IMR-90 (cell line): Measurements from ENCODE around the gene SURF4. TPM values are rescaled to one million over a fixed set of nuclear protein-coding genes. Genes with fewer than 3 reads are reported as not detected.

Source experiments
- ATAC-seq: fragments of 200-7000 bp; cut with Tn5 transposase; 2 replicates; pipeline ENCODE4 v1.9.1; 2020; ENCODE audit warnings: low read depth, mild to moderate bottlenecking, moderate library complexity
- BruUV-seq: library from RNA; stranded (reverse); fragments of 400-500 nt; replicated peaks from 2 replicates; lab custom pipeline; 2021; lab: Mats Ljungman, UMichigan
- CTCF ChIA-PET: fragments of 300-600 bp; formaldehyde crosslinking; extraction: SDS; loops from one replicate; lab custom pipeline; 2021; ENCODE audit warnings: antibody characterized with exemption; lab: Yijun Ruan, JAX
- POLR2A ChIA-PET: fragments of 300-600 bp; sonication (Branson Sonifier 250); formaldehyde crosslinking; loops from one replicate; lab custom pipeline; 2022; ENCODE audit warnings: antibody characterized with exemption; ENCODE audit not compliant: unreplicated experiment; lab: Charles Lee
- DNase-seq: peaks from one replicate; pipeline ENCODE4 v3.0.0; 2013
- H2AFZ ChIP-seq: replicated peaks from 2 replicates; pipeline ENCODE3; 2013; ENCODE audit warnings: low read length, mild to moderate bottlenecking; ENCODE audit not compliant: poor library complexity
- H2AK5ac ChIP-seq: 2 replicates; pipeline ENCODE4 v1.6.1; 2013; ENCODE audit warnings: low read depth, low read length, inconsistent platforms
- H2AK9ac ChIP-seq: replicated peaks from 2 replicates; pipeline ENCODE3; 2013; ENCODE audit warnings: mild to moderate bottlenecking, low read depth, low read length, moderate library complexity; ENCODE audit not compliant: poor library complexity
- H2BK120ac ChIP-seq: 2 replicates; pipeline ENCODE4 v1.6.1; 2013; ENCODE audit warnings: low read depth, low read length, inconsistent platforms
- H2BK15ac ChIP-seq: 3 replicates; pipeline ENCODE4 v1.6.1; 2013; ENCODE audit warnings: low read depth, low read length, inconsistent platforms
- H2BK20ac ChIP-seq: 2 replicates; pipeline ENCODE4 v1.6.1; 2013; ENCODE audit warnings: low read depth, mild to moderate bottlenecking, inconsistent platforms, low read length, moderate library complexity
- H2BK5ac ChIP-seq: 2 replicates; pipeline ENCODE4 v1.6.1; 2013; ENCODE audit warnings: mild to moderate bottlenecking, low read depth, low read length, inconsistent platforms; ENCODE audit not compliant: poor library complexity, severe bottlenecking
- H3K14ac ChIP-seq: replicated peaks from 2 replicates; pipeline ENCODE4 v1.6.1; 2013; ENCODE audit warnings: low read depth, low read length, inconsistent platforms
- H3K18ac ChIP-seq: 2 replicates; pipeline ENCODE4 v1.6.1; 2013; ENCODE audit warnings: low read depth, low read length, control low read depth
- H3K23ac ChIP-seq: 2 replicates; pipeline ENCODE4 v1.6.1; 2013; ENCODE audit warnings: low read depth, low read length, inconsistent platforms
- H3K27ac ChIP-seq: 2 replicates; pipeline ENCODE4 v1.5.1; 2013; ENCODE audit warnings: mild to moderate bottlenecking, control low read depth, low read length; ENCODE audit not compliant: insufficient read depth
- H3K27me3 ChIP-seq: 2 replicates; pipeline ENCODE4 v1.6.1; 2013; ENCODE audit warnings: low read length; ENCODE audit not compliant: control insufficient read depth, insufficient read depth
- H3K36me3 ChIP-seq: 2 replicates; pipeline ENCODE4 v1.6.1; 2013; ENCODE audit warnings: low read length, mixed read lengths; ENCODE audit not compliant: control insufficient read depth, insufficient read depth
- H3K4ac ChIP-seq: 2 replicates; pipeline ENCODE4 v1.6.1; 2013; ENCODE audit warnings: low read depth, low read length, inconsistent platforms
- H3K4me1 ChIP-seq: 2 replicates; pipeline ENCODE4 v1.6.1; 2013; ENCODE audit warnings: low read length, mixed read lengths; ENCODE audit not compliant: control insufficient read depth, insufficient read depth
- H3K4me2 ChIP-seq: 2 replicates; pipeline ENCODE4 v1.6.1; 2013; ENCODE audit warnings: low read depth, mild to moderate bottlenecking, control low read depth, low read length, moderate library complexity
- H3K4me3 ChIP-seq: 2 replicates; pipeline ENCODE4 v1.5.1; 2013; ENCODE audit warnings: low read depth, mild to moderate bottlenecking, control low read depth, low read length, moderate library complexity; ENCODE audit not compliant: insufficient read depth
- H3K56ac ChIP-seq: 2 replicates; pipeline ENCODE4 v1.6.1; 2013; ENCODE audit warnings: low read length, inconsistent platforms; ENCODE audit not compliant: insufficient read depth; ENCODE audit errors: extremely low read depth
- H3K79me1 ChIP-seq, 2 experiments: 2 replicates each; pipeline ENCODE4 v1.6.1; 2013; ENCODE audit warnings: low read length in 2 of 2, inconsistent platforms in 1 of 2, low read depth in 1 of 2
- H3K9ac ChIP-seq: 2 replicates; pipeline ENCODE4 v1.6.1; 2013; ENCODE audit warnings: low read depth, low read length, control low read depth
- H3K9me1 ChIP-seq: 2 replicates; pipeline ENCODE4 v1.6.1; 2013; ENCODE audit warnings: low read length, inconsistent platforms; ENCODE audit not compliant: insufficient read depth
- H3K9me3 ChIP-seq: 2 replicates; pipeline ENCODE4 v1.6.1; 2013; ENCODE audit warnings: low read length; ENCODE audit not compliant: control insufficient read depth, insufficient read depth
- H4K20me1 ChIP-seq: 2 replicates; pipeline ENCODE4 v1.6.1; 2013; ENCODE audit warnings: low read length, inconsistent platforms; ENCODE audit not compliant: insufficient read depth
- H4K5ac ChIP-seq: 2 replicates; pipeline ENCODE4 v1.6.1; 2013; ENCODE audit warnings: mild to moderate bottlenecking, low read depth, low read length, control low read depth
- H4K8ac ChIP-seq, 2 experiments: 2 replicates each; pipeline ENCODE4 v1.6.1; 2013; ENCODE audit warnings: low read depth in 2 of 2, low read length in 2 of 2, control low read depth in 1 of 2, inconsistent platforms in 1 of 2
- H4K91ac ChIP-seq: 2 replicates; pipeline ENCODE4 v1.6.1; 2013; ENCODE audit warnings: low read depth, low read length, inconsistent platforms; ENCODE audit not compliant: insufficient read depth
- BHLHE40 ChIP-seq: fragments of 150-350 bp; IDR thresholded peaks from 2 replicates; pipeline ENCODE4 v1.6.1; 2016; ENCODE audit warnings: mild to moderate bottlenecking, low read depth, low read length
- CEBPB ChIP-seq: IDR thresholded peaks from 2 replicates; pipeline ENCODE4 v1.6.1; 2012; ENCODE audit warnings: low read depth, low read length, improper control_type of control experiment
- CHD1 ChIP-seq: IDR thresholded peaks from 2 replicates; pipeline ENCODE4 v1.6.1; 2012; ENCODE audit warnings: low read depth, low read length, improper control_type of control experiment
- FOS ChIP-seq: fragments of 150-350 bp; IDR thresholded peaks from 2 replicates; pipeline ENCODE4 v1.6.1; 2016; ENCODE audit warnings: low read depth, low read length
- MAFK ChIP-seq: IDR thresholded peaks from 2 replicates; pipeline ENCODE4 v1.6.1; 2012; ENCODE audit warnings: low read depth, low read length, improper control_type of control experiment
- MAZ ChIP-seq: IDR thresholded peaks from 2 replicates; pipeline ENCODE4 v1.6.1; 2012; ENCODE audit warnings: low read depth, mild to moderate bottlenecking, low read length, improper control_type of control experiment, moderate library complexity, borderline replicate concordance
- MXI1 ChIP-seq: IDR thresholded peaks from 2 replicates; pipeline ENCODE4 v1.6.1; 2012; ENCODE audit warnings: low read depth, mild to moderate bottlenecking, low read length, moderate library complexity, borderline replicate concordance
- NFE2L2 ChIP-seq: fragments of 150-350 bp; IDR thresholded peaks from 2 replicates; pipeline ENCODE4 v1.6.1; 2016; ENCODE audit warnings: low read depth, mild to moderate bottlenecking, low read length
- POLR2A ChIP-seq: IDR thresholded peaks from 2 replicates; pipeline ENCODE4 v1.6.1; 2012; ENCODE audit warnings: mild to moderate bottlenecking, low read depth, low read length
- RAD21 ChIP-seq: IDR thresholded peaks from 2 replicates; pipeline ENCODE4 v1.6.1; 2012; ENCODE audit warnings: low read length, improper control_type of control experiment
- RCOR1 ChIP-seq: IDR thresholded peaks from 2 replicates; pipeline ENCODE4 v1.6.1; 2012; ENCODE audit warnings: mild to moderate bottlenecking, low read length, improper control_type of control experiment; ENCODE audit not compliant: insufficient replicate concordance
- RFX5 ChIP-seq: IDR thresholded peaks from 2 replicates; pipeline ENCODE4 v1.8.0; 2012; ENCODE audit warnings: low read depth, mild to moderate bottlenecking, low read length, moderate library complexity
- SMC3 ChIP-seq: fragments of 150-350 bp; IDR thresholded peaks from 2 replicates; pipeline ENCODE4 v1.6.1; 2016; ENCODE audit warnings: low read depth, mild to moderate bottlenecking, antibody characterized with exemption, low read length, moderate library complexity
- WGBS, 2 experiments: methylation state at CpG; one replicate each; pipeline versions ENCODE4 v1.1.5 to v1.1.7; 2013; ENCODE audit warnings: missing lambda C conversion rate in 2 of 2; ENCODE audit not compliant: insufficient read length in 1 of 2; ENCODE audit errors: extremely low coverage in 2 of 2; 5-methylcytosine and 5-hydroxymethylcytosine counted together
- dilution Hi-C: fragments of 300-500 bp; cut with HindIII; formaldehyde crosslinking; loops from one replicate; pipeline ENCODE4 v1.14.3; 2018; ENCODE audit warnings: low sequenced_read_pairs; ENCODE audit not compliant: unreplicated experiment
- in situ Hi-C: fragments of 300-500 bp; cut with MboI; formaldehyde crosslinking; loops from 3 replicates; pipeline ENCODE4 v1.14.3; 2019; ENCODE audit warnings: low sequenced_read_pairs, inconsistent platforms, mixed read lengths
- intact Hi-C: fragments of 100-400 bp; cut with micrococcal nuclease; formaldehyde crosslinking; loops from 2 replicates; pipeline ENCODE4 v1.10.0; 2022
- polyA plus RNA-seq, 3 experiments: library from polyadenylated mRNA; depleted of rRNA; stranded (reverse); fragments of >200 nt; gene quantifications; 2 replicates each; pipeline ENCODE4 v1.2.3, GENCODE V29; 2012; ENCODE audit warnings: low replicate concordance in 1 of 3
- total RNA-seq: library from RNA; depleted of rRNA; stranded (reverse); fragments of >200 nt; gene quantifications from 2 replicates; pipeline ENCODE4 v1.2.3, GENCODE V29; 2012
- TF ChIP-seq, protein P1 (sequence below): conservative IDR thresholded peaks from 2 replicates; pipeline ENCODE4 v1.5.1; 2012; ENCODE audit warnings: mild to moderate bottlenecking, low read depth, low read length, improper control_type of control experiment
- TF ChIP-seq, protein P2 (sequence below): fragments of 150-350 bp; IDR thresholded peaks from 2 replicates; pipeline ENCODE4 v1.6.1; 2016; ENCODE audit warnings: low read depth, mild to moderate bottlenecking, low read length, moderate library complexity, borderline replicate concordance
- TF ChIP-seq, protein P3 (sequence below): fragments of 150-350 bp; IDR thresholded peaks from 2 replicates; pipeline ENCODE4 v1.6.1; 2017; ENCODE audit warnings: mild to moderate bottlenecking, antibody characterized with exemption, low read length, low read depth

The SURF4 gene
- total and polyA plus RNA-seq, 2 of the 4 experiments (the other 2 are of a cell fraction) = 307 to 532 TPM

DNA sequence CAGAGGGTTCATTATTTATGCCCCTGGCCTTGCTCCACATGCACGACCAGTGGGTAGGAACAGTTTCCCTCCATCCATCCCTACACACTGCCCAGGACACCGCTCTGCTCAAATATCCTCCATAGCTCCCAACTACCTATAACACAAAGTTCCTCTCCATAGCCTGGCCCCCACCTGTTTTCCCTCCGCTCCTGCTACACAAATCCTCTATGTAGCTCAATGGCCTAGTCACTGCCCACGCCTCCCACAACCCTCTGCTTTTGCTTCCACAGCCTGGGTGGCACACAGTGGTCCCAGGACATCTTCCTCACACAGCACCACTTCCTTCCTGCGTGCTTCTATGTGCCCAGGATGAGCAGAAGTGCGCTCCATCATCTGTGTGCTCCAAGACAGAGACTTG, 21.5 kb upstream of the SURF4 start:
- 73% methylated on average over 3 of the region's 6 CpGs; no CpG with 5 or more reads in 1 of the 2 experiments for WGBS, 2 experiments
- dilution Hi-C loops = no loop called here
- in situ Hi-C loops = no loop called here
- no peaks in the 10 kb centered on the region for H3K9me3 ChIP-seq
- no peak overlapping the region for H3K4me2 ChIP-seq
- H4K5ac ChIP-seq = no peak overlapping the region
- no peak for DNase-seq
- intact Hi-C loops = no loop called here
- no peak overlapping the region for H3K4me3 ChIP-seq
- no peaks in the 10 kb centered on the region for H3K79me1 ChIP-seq
- TF ChIP-seq RFX5 (no peak), NFE2L2 (no peak), SMC3 (no peak), FOS (no peak), CEBPB (no peak), CHD1 (no peak), RCOR1 (no peak), POLR2A (no peak), MXI1 (no peak), MAZ (no peak), BHLHE40 (no peak), RAD21 (no peak), MAFK (no peak)
- TF ChIP-seq, protein P1, sequence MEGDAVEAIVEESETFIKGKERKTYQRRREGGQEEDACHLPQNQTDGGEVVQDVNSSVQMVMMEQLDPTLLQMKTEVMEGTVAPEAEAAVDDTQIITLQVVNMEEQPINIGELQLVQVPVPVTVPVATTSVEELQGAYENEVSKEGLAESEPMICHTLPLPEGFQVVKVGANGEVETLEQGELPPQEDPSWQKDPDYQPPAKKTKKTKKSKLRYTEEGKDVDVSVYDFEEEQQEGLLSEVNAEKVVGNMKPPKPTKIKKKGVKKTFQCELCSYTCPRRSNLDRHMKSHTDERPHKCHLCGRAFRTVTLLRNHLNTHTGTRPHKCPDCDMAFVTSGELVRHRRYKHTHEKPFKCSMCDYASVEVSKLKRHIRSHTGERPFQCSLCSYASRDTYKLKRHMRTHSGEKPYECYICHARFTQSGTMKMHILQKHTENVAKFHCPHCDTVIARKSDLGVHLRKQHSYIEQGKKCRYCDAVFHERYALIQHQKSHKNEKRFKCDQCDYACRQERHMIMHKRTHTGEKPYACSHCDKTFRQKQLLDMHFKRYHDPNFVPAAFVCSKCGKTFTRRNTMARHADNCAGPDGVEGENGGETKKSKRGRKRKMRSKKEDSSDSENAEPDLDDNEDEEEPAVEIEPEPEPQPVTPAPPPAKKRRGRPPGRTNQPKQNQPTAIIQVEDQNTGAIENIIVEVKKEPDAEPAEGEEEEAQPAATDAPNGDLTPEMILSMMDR = no peak
- TF ChIP-seq, protein P2, sequence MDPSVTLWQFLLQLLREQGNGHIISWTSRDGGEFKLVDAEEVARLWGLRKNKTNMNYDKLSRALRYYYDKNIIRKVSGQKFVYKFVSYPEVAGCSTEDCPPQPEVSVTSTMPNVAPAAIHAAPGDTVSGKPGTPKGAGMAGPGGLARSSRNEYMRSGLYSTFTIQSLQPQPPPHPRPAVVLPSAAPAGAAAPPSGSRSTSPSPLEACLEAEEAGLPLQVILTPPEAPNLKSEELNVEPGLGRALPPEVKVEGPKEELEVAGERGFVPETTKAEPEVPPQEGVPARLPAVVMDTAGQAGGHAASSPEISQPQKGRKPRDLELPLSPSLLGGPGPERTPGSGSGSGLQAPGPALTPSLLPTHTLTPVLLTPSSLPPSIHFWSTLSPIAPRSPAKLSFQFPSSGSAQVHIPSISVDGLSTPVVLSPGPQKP = no peak
- TF ChIP-seq, protein P3, sequence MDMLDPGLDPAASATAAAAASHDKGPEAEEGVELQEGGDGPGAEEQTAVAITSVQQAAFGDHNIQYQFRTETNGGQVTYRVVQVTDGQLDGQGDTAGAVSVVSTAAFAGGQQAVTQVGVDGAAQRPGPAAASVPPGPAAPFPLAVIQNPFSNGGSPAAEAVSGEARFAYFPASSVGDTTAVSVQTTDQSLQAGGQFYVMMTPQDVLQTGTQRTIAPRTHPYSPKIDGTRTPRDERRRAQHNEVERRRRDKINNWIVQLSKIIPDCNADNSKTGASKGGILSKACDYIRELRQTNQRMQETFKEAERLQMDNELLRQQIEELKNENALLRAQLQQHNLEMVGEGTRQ = no peak
- H3K9me1 ChIP-seq = 0 out of 2 replicates have a peak, but pooled peaks cover 4% of the 10 kb centered on the region
- H3K27me3 ChIP-seq = peaks cover 30% of the 10 kb centered on the region
- no peak overlapping the region for H4K8ac ChIP-seq
- BruUV-seq = no TSS peak
- no peak overlapping the region for H3K4ac ChIP-seq
- ChIA-PET POLR2A (no interaction called here), CTCF (interaction anchor here (0.6 kb wide), 1 partner anchor 23 kb away, joined by 3 read pairs; no protein-coding TSS in a partner anchor)
- no peak overlapping the region for H2BK20ac ChIP-seq
- no peak overlapping the region for H3K9ac ChIP-seq
- no peak overlapping the region for H2BK5ac ChIP-seq
- no peak overlapping the region for H3K27ac ChIP-seq
- H3K36me3 ChIP-seq = peaks cover 1% of the 10 kb centered on the region
- H2AFZ ChIP-seq = no peak overlapping the region
- H2AK9ac ChIP-seq = no peak overlapping the region
- H2BK120ac ChIP-seq = no peak overlapping the region
- no peak overlapping the region for H3K56ac ChIP-seq
- ATAC-seq = no peak
- H3K14ac ChIP-seq = no peak overlapping the region
- H4K91ac ChIP-seq = no peak overlapping the region
- H3K18ac ChIP-seq = no peak overlapping the region
- H3K23ac ChIP-seq = no peak overlapping the region
- no peak overlapping the region for H2BK15ac ChIP-seq
- no peak overlapping the region for H2AK5ac ChIP-seq
- no peaks in the 10 kb centered on the region for H4K20me1 ChIP-seq
- H3K4me1 ChIP-seq = no peaks in the 10 kb centered on the region
